SK-N-SH (cell line): Measurements from ENCODE around the gene TXNRD2. TPM values are rescaled to one million over a fixed set of nuclear protein-coding genes. Genes with fewer than 3 reads are reported as not detected.

Source experiments
- CTCF ChIA-PET: fragments of 300-600, 350-600 bp; formaldehyde crosslinking; extraction: SDS; loops from one replicate; lab custom pipeline; 2021; lab: Yijun Ruan, JAX
- POLR2A ChIA-PET: fragments of 350-600 bp; sonication (Branson Sonifier 250); formaldehyde crosslinking; extraction: SDS; loops from one replicate; lab custom pipeline; 2020; ENCODE audit warnings: antibody characterized with exemption, inconsistent platforms; lab: Yijun Ruan, JAX
- DNase-seq: peaks from one replicate; pipeline ENCODE4 v3.0.0; 2012
- H2AFZ ChIP-seq: fragments of 200-600 bp; sonication (generic); 2 replicates; pipeline ENCODE4 v1.8.1; 2016; ENCODE audit warnings: antibody characterized with exemption, mild to moderate bottlenecking, low read depth
- H3F3A ChIP-seq: fragments of 200-600 bp; sonication (generic); replicated peaks from 2 replicates; pipeline ENCODE3; 2016; ENCODE audit warnings: antibody characterized with exemption, mild to moderate bottlenecking; ENCODE audit not compliant: insufficient read depth
- H3K27ac ChIP-seq, 2 experiments: fragments of 200-500 bp in 1 of 2; fragments of 200-600 bp in 1 of 2; sonication (Bioruptor generic) in 1 of 2; sonication (generic), shearing (Covaris generic) in 1 of 2; 2 replicates each; pipeline versions ENCODE4 v1.5.1 to v1.6.1; 2014 to 2016; ENCODE audit warnings: low read depth in 2 of 2, inconsistent platforms in 1 of 2, low read length in 1 of 2, mild to moderate bottlenecking in 1 of 2, mixed read lengths in 1 of 2
- H3K27me3 ChIP-seq: fragments of 200-600 bp; sonication (generic), shearing (Covaris generic); 2 replicates; pipeline ENCODE4 v1.6.1; 2016; ENCODE audit warnings: mixed run types; ENCODE audit not compliant: insufficient read depth
- H3K36me3 ChIP-seq, 2 experiments: fragments of 200-500 bp in 1 of 2; fragments of 200-600 bp in 1 of 2; sonication (Bioruptor generic) in 1 of 2; sonication (generic) in 1 of 2; replicated peaks in 1 of 2; 2 replicates each; pipeline versions ENCODE3 to v1.5.1; 2014 to 2016; ENCODE audit warnings: low read length in 1 of 2, mild to moderate bottlenecking in 1 of 2; ENCODE audit not compliant: insufficient read depth in 2 of 2, control insufficient read depth in 1 of 2
- H3K4me1 ChIP-seq, 2 experiments: fragments of 200-500 bp in 1 of 2; fragments of 200-600 bp in 1 of 2; sonication (Bioruptor generic) in 1 of 2; sonication (generic), shearing (Covaris generic) in 1 of 2; 2 replicates each; pipeline versions ENCODE4 v1.5.1 to v1.6.1; 2014 to 2016; ENCODE audit warnings: low read depth in 1 of 2, low read length in 1 of 2, mixed run types in 1 of 2; ENCODE audit not compliant: insufficient read depth in 2 of 2, control insufficient read depth in 1 of 2
- H3K4me2 ChIP-seq: fragments of 200-600 bp; sonication (generic), shearing (Covaris generic); 2 replicates; pipeline ENCODE4 v1.6.1; 2017; ENCODE audit warnings: mixed run types
- H3K4me3 ChIP-seq, 2 experiments: fragments of 200-500 bp in 1 of 2; fragments of 200-600 bp in 1 of 2; sonication (Bioruptor generic) in 1 of 2; sonication (generic), shearing (Covaris generic) in 1 of 2; 2 replicates each; pipeline versions ENCODE4 v1.5.1 to v1.8.1; 2014 to 2016; ENCODE audit warnings: low read depth in 2 of 2, inconsistent platforms in 1 of 2, low read length in 1 of 2, mild to moderate bottlenecking in 1 of 2, mixed read lengths in 1 of 2, moderate library complexity in 1 of 2
- H3K79me2 ChIP-seq: fragments of 200-600 bp; sonication (generic); 2 replicates; pipeline ENCODE4 v1.8.1; 2017; ENCODE audit warnings: mild to moderate bottlenecking; ENCODE audit not compliant: insufficient read depth
- H3K9ac ChIP-seq: fragments of 200-600 bp; sonication (generic); 2 replicates; pipeline ENCODE4 v1.6.1; 2017; ENCODE audit warnings: mixed run types
- H3K9me2 ChIP-seq: fragments of 200-600 bp; sonication (generic); 2 replicates; pipeline ENCODE4 v1.6.1; 2017; ENCODE audit warnings: mixed run types
- H3K9me3 ChIP-seq: fragments of 200-600 bp; sonication (generic); 2 replicates; pipeline ENCODE4 v1.6.1; 2017; ENCODE audit warnings: mixed run types, mild to moderate bottlenecking, moderate library complexity
- H4K20me1 ChIP-seq: fragments of 200-600 bp; sonication (generic); 2 replicates; pipeline ENCODE4 v1.6.1; 2017; ENCODE audit warnings: mild to moderate bottlenecking, mixed run types; ENCODE audit not compliant: insufficient read depth
- FOXJ3 ChIP-seq: sonication (generic); formaldehyde crosslinking; IDR thresholded peaks from 2 replicates; pipeline ENCODE4 v1.5.1; 2020; ENCODE audit warnings: mild to moderate bottlenecking, missing genetic modification reagents
- GATA2 ChIP-seq: sonication (generic); formaldehyde crosslinking; IDR thresholded peaks from 2 replicates; pipeline ENCODE4 v1.5.0; 2020; ENCODE audit warnings: mild to moderate bottlenecking, missing genetic modification reagents
- REST ChIP-seq: IDR thresholded peaks from 2 replicates; pipeline ENCODE4 v1.6.1; 2012; ENCODE audit warnings: mild to moderate bottlenecking, low read depth, low read length, moderate library complexity
- RXRA ChIP-seq: IDR thresholded peaks from 2 replicates; pipeline ENCODE4 v1.4.0; 2012; ENCODE audit warnings: low read depth, mild to moderate bottlenecking, borderline replicate concordance
- SIN3A ChIP-seq: IDR thresholded peaks from 2 replicates; pipeline ENCODE4 v1.6.1; 2012; ENCODE audit warnings: low read depth, mild to moderate bottlenecking, low read length, moderate library complexity, borderline replicate concordance
- SMC3 ChIP-seq: IDR thresholded peaks from 2 replicates; pipeline ENCODE4 v1.6.1; 2012; ENCODE audit warnings: low read depth, low read length, improper control_type of control experiment
- TCF12 ChIP-seq: IDR thresholded peaks from 2 replicates; pipeline ENCODE4 v1.4.0; 2012
- WGBS: methylation state at CpG from one replicate; pipeline ENCODE4 v1.1.6; 2017; ENCODE audit warnings: low lambda C conversion rate; 5-methylcytosine and 5-hydroxymethylcytosine counted together
- polyA plus RNA-seq, 3 experiments: library from polyadenylated mRNA; depleted of rRNA; stranded (reverse); fragments of >200 nt; gene quantifications; 2 replicates each; pipeline ENCODE4 v1.2.3, GENCODE V29; 2012
- TF ChIP-seq, protein P1 (sequence below): IDR thresholded peaks from 2 replicates; pipeline ENCODE4 v1.4.0; 2012; ENCODE audit warnings: low read depth, borderline replicate concordance
- TF ChIP-seq, protein P2 (sequence below): fragments of 200-600 bp; sonication (generic); IDR thresholded peaks from 2 replicates; pipeline ENCODE4 v1.6.1; 2017; ENCODE audit warnings: antibody characterized with exemption, mild to moderate bottlenecking, moderate library complexity
- TF ChIP-seq, protein P3 (sequence below): IDR thresholded peaks from 2 replicates; pipeline ENCODE4; 2012

Gene TXNRD2
- polyA plus RNA-seq, 1 of the 3 experiments (the other 2 are of a cell fraction): 34.7 TPM

DNA sequence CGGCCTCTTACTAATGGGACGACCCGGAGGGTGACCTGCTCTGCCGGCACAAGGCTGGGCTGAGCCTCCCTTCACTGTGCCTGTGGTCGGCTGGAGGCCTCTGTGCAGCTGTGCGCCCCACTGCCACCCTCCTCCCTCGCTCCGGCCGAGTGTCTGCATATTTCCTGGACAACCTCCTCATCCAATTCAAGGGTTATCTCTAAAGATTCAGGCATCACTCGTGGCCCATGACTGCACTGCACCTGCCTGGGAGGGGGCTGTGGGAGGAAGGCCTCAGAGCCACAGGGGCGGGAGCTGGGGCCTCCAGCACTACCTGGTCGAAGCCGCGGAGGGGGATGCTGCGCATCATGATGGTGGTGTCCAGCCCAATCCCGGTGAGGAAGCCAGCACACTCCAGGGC lies 43.9 kb downstream of the TXNRD2 start:
- no peak for TF ChIP-seq SMC3
- TF ChIP-seq GATA2 (CRISPR knock-in tag): no peak
- TF ChIP-seq SIN3A: no peak
- TF ChIP-seq RXRA: no peak
- TF ChIP-seq, protein P1, sequence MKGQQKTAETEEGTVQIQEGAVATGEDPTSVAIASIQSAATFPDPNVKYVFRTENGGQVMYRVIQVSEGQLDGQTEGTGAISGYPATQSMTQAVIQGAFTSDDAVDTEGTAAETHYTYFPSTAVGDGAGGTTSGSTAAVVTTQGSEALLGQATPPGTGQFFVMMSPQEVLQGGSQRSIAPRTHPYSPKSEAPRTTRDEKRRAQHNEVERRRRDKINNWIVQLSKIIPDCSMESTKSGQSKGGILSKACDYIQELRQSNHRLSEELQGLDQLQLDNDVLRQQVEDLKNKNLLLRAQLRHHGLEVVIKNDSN: no peak
- no peak for TF ChIP-seq FOXJ3
- TF ChIP-seq, protein P2, sequence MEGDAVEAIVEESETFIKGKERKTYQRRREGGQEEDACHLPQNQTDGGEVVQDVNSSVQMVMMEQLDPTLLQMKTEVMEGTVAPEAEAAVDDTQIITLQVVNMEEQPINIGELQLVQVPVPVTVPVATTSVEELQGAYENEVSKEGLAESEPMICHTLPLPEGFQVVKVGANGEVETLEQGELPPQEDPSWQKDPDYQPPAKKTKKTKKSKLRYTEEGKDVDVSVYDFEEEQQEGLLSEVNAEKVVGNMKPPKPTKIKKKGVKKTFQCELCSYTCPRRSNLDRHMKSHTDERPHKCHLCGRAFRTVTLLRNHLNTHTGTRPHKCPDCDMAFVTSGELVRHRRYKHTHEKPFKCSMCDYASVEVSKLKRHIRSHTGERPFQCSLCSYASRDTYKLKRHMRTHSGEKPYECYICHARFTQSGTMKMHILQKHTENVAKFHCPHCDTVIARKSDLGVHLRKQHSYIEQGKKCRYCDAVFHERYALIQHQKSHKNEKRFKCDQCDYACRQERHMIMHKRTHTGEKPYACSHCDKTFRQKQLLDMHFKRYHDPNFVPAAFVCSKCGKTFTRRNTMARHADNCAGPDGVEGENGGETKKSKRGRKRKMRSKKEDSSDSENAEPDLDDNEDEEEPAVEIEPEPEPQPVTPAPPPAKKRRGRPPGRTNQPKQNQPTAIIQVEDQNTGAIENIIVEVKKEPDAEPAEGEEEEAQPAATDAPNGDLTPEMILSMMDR: no peak
- TF ChIP-seq TCF12: no peak
- no peak for TF ChIP-seq REST
- TF ChIP-seq, protein P3, sequence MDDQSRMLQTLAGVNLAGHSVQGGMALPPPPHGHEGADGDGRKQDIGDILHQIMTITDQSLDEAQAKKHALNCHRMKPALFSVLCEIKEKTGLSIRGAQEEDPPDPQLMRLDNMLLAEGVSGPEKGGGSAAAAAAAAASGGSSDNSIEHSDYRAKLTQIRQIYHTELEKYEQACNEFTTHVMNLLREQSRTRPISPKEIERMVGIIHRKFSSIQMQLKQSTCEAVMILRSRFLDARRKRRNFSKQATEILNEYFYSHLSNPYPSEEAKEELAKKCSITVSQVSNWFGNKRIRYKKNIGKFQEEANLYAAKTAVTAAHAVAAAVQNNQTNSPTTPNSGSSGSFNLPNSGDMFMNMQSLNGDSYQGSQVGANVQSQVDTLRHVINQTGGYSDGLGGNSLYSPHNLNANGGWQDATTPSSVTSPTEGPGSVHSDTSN: no peak
- Histone ChIP-seq H2AFZ (no peak overlapping the region), H3K36me3 (peaks cover 0 to 2% of the 10 kb centered on the region in 2 experiments), H3K9me3 (no peaks in the 10 kb centered on the region), H3K27ac (no peak overlapping the region), H3K4me2 (no peak overlapping the region), H3K4me3 (no peak overlapping the region), H3K9me2 (no peaks in the 10 kb centered on the region), H4K20me1 (no peaks in the 10 kb centered on the region), H3K79me2 (no peaks in the 10 kb centered on the region), H3K27me3 (no peaks in the 10 kb centered on the region), H3F3A (peaks cover 2% of the 10 kb centered on the region), H3K9ac (no peak overlapping the region), H3K4me1 (peaks cover 5 to 44% of the 10 kb centered on the region in 2 experiments)
- DNase-seq: no peak
- WGBS: 96% methylated on average over 9 of the region's 16 CpGs
- POLR2A ChIA-PET: no interaction called here
- CTCF ChIA-PET: interaction anchor here (0.7 to 5.5 kb wide), 6 partner anchors 8 to 167 kb away, joined by 3 to 45 read pairs (median 16); no protein-coding TSS in a partner anchor
